ENCODE data around the gene OSM. TPM values are rescaled to one million over a fixed set of nuclear protein-coding genes. Genes with fewer than 3 reads are reported as not detected.

Gene OSM
- total RNA-seq, 1 donor = 88.9 TPM

GRCh38 chr22:30286331-30286730 lies 19.7 kb upstream of the OSM start:
- no peak for DNase-seq (ENCODE audit: low read depth in 2 of 3, low spot score in 2 of 3)

GRCh38 chr22:30285846-30286200 lies 19.2 kb upstream of the OSM start:
- DNase-seq (ENCODE audit: low read depth in 2 of 3, low spot score in 2 of 3) = no peak

DNA sequence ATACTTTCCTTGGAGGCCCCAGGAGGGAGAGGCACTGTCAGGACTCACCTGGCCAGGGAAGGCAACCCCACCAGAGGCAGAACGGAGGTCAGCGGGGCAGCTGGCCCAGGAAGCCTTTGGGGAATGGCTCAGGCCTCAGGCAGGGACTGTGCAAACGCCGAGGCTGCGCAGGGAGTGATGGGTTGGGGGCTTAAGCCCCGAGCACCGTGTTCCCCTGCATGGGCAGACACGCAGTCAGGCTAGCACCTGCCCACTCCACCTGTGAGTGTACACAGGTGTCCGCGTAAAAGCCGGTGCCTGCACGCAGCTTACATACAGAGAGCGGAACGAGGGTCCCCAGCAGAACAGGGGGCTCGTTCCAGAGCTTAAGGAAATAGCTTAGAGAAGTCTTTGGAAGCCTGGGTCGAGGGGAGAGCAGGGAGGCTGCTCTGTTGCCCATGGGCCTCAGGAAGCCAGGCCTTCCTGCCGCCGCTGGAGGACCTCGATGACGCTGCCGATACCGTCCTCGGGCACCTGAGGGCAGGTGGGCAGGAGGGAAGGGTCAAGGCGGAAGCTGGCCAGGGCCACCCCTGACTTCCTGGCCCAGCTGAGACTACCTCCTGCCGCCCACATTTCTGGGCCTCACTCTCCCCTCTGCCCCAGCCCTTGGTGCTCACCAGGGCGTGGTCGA lies 18.7 kb upstream of the OSM start:
- DNase-seq (ENCODE audit: low read depth in 2 of 3, low spot score in 2 of 3) = no peak

DNA sequence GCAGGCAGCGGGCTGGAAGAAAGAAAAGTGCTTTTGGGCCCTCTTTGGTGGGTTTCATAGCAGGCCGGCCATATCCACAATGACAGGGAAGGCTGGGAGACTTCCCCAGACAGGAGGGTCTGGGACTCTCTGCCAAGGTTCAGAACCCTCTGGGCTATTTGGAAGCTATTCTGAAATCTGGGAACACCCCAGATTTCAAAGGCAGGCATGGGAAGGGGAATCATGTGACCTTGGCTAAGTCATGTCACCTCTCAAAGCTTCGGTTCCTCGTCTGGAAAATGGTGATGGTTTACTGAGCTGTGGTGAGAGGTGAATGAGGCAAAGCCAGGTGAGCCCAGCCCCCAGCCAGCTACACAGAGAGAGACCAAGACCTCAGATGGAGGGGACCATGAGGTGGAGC lies 18.0 kb upstream of the OSM start:
- DNase-seq (ENCODE audit: low read depth in 2 of 3, low spot score in 2 of 3) = no peak

DNA sequence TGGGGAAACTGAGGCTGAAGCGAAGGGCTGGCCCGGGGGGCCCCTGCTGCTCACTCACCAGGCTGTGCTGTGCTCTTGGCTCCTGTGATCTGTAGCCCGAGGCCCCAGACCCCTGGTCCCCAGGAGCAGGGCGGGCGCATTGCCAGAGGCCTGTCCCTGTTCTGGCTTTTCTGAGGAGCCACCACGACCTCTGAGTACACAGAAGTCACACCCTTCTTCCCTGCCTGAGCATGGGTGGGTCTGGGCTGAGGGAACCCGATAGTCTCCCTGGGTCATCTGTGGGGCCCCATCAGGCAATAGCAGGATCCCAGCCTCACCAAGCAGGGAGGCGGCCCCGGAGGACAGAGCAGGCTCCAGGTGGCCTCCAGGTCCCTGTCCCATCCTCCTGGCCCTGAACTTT lies 17.5 kb upstream of the OSM start:
- no peak for DNase-seq (ENCODE audit: low read depth in 2 of 3, low spot score in 2 of 3)

DNA sequence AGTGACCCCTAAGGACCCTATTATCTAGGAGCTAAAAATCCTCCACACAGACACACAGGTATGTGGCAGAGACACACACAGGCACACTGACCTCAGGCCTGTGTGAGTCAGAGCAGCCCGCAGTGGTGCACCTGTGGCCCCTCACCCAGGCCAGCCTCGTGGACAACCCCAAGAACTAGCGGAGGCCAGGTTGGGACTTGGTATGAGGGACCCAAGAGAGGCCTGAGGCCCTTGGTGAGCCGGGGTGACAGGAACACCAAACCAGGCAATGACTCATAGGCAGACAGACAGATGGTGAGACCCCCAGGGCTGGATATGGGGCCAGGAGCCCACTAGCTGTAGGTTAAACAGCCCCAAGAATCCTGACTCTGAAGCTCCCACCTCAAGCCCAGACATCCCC lies 16.7 kb upstream of the OSM start:
- no peak for DNase-seq (ENCODE audit: low read depth in 2 of 3, low spot score in 2 of 3)

DNA sequence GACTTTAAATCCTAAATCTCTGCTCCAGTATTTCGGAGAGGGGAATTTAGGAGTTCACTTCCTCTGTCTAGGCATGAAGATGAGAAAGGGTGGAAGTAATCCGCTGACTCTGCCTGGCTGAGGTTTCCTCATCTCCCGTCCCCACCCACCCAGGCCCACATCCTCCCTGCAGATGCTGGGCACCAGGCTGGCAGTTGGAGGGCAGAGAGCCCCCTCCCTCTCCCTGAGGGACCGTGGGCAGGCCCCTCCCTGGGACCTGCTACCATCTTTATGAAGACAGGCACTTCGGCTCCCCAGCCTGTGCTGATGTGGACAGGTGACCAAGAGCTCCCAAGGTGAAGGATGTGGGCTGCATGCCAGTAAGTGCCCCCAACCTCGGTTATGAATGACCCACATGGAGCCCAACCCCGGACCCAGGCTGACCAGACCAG lies 16.0 kb upstream of the OSM start:
- DNase-seq (ENCODE audit: low read depth in 2 of 3, low spot score in 2 of 3) = peak in 1 of 3 donors; percentile 61

GRCh38 chr22:30280505-30280904 lies 13.9 kb upstream of the OSM start:
- no peak for DNase-seq (ENCODE audit: low read depth in 2 of 3, low spot score in 2 of 3)

DNA sequence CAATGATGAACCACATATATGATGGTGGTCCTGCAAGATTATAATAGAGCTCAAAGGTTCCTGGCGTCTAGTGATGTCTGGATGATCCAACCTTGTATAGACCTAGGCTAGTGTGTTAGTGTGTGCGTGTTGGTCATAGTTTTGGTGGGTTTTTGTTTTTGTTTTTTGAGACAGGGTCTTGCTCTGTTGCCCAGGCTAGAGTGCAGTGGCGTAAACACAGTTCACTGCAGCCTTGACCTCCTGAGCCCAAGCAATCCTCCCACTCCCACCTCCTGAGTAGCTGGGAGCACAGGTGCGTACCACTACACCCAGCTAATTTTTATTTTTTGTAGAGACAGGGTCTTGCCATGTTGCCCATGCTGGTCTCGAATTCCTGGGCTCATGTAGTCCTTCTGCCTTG lies 13.3 kb upstream of the OSM start:
- DNase-seq (ENCODE audit: low read depth in 2 of 3, low spot score in 2 of 3) = no peak

GRCh38 chr22:30279046-30279788 lies 12.6 kb upstream of the OSM start:
- no peak for DNase-seq (ENCODE audit: low read depth in 2 of 3, low spot score in 2 of 3)

DNA sequence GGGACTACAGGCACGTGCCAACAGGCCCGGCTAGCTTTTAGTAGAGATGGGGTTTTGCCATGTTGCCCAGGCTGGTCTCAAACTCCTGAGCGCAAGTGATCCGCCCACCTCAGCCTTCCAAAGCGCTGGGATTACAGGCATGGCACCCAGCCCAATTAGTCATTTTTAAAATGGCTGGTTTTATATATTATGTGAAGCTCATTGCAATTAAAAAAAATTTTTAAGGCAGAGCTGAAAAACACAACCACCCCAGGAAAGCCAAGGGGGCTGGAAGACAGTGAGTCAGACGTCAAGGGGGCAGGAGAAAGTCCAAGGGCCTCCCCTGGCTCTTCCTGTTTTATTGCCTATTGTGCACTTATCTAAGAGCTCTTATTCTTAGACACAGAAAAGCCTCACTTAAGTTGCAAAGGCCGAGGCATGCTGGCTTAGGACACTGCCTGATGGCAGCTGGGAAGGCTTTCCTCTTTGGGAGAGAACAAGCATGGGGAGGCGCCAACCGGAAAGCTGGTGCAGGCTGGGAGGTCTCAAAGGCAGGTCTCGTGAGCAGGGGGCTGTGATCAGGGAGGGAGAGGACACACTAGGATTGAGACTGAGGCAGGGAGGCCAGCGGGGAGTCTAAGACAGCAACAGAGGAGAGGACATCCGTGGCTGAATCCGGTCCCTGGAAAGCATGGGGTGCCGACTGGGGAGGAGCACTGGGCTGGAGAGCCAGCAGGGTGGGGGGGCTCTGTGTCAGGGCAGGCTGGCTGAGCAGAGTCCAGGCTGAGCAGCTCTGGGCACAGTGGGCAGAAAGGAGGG lies 11.1 kb upstream of the OSM start:
- DNase-seq (ENCODE audit: low read depth in 2 of 3, low spot score in 2 of 3) = peak in 1 of 3 donors; percentile 66

- no peak for DNase-seq (ENCODE audit: low read depth in 2 of 3, low spot score in 2 of 3)
Measured at GRCh38 chr22:30276039-30276438, 9.4 kb upstream of the OSM start.

GRCh38 chr22:30275625-30276024 lies 9.0 kb upstream of the OSM start:
- no peak for DNase-seq (ENCODE audit: low read depth in 2 of 3, low spot score in 2 of 3)

DNA sequence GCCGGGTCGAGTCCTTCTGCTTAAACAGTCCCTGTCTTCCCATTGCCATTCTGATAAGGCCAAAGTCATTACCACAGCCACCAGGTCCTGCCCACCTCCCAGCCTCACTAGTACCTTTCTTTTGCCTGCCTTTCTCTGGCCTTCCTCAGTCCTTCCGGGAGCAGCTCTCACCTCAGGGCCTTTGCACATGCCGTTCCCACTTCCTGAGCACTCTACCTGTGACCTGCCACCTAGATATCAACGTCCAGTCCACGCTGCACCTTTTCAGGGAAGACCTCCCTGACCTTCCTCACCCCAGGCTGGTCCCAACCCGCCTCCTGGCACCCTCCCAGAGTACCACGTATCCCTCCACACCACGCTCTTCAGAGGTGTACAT lies 7.8 kb upstream of the OSM start:
- no peak for DNase-seq (ENCODE audit: low read depth in 2 of 3, low spot score in 2 of 3)

GRCh38 chr22:30273711-30274436 lies 7.2 kb upstream of the OSM start:
- no peak for DNase-seq (ENCODE audit: low read depth in 2 of 3, low spot score in 2 of 3)

DNA sequence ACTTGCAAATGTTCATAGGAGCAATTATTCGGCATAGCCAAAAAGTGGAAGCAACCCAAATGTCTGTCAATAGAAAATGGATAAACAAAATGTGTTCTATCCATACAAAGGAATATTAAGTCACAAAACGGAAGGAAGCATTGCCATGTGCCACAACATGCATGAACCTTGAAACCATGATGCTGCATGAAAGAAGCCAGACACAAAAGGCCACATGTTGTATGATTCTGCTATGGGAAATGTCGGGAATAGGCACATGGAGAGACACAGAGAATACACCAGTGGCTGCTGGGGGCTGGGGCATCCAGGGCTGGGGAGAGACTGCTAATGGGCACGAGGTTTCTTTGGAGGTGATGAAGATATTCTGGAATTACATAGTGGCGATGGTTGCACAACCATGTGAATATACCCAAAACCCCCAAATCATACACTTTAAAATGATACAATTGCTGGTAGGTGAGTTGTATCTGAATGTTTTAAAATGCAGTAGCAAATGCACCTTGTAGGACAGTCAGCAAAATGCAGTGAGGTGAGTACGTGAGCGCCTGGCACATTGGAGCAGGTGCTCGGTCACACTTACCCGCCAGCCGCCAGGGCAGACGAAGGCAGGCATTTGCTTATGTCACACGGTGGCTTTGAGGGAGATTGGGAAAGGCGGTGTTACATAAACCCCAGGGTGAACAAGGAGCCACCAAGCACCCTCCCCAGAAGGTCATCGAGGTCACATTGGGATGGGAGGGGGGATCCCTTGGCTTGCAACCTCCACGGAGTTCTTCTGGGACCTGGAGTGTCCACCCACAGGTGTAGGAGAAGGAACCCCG lies 6.3 kb upstream of the OSM start:
- DNase-seq (ENCODE audit: low read depth in 2 of 3, low spot score in 2 of 3) = no peak

DNA sequence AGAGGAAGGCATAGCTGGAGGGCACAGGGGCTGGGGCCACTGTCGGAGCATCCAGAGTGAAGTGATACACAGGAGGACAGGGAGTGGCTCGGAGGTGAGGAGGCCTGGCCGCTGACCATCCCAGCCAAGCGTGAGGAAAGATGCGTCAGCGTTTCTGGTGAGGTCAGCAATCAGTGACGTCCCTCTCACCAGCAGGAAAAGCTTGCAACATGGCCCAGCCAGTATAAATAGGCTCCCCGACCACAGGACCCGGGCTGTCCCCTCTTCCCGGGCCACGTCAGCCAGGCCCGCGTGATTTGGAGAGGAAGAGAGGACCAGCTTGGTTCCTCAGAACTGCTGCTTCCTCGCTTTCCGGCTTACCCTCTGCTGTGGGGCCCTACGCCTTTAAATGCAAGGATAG lies 4.2 kb upstream of the OSM start:
- peak in 2 of 3 donors; percentile 87 to 94 for DNase-seq (ENCODE audit: low read depth in 2 of 3, low spot score in 2 of 3)

- DNase-seq (ENCODE audit: low read depth in 2 of 3, low spot score in 2 of 3) = no peak
Measured at GRCh38 chr22:30268331-30268730, 1.7 kb upstream of the OSM start.

GRCh38 chr22:30267382-30268302 lies 991 bp upstream of the OSM start:
- DNase-seq (ENCODE audit: low read depth in 2 of 3, low spot score in 2 of 3) = peak in 2 of 3 donors; percentile 85 to 93
